ENCODE measurements around the gene NEGR1.

The NEGR1 gene

DNA sequence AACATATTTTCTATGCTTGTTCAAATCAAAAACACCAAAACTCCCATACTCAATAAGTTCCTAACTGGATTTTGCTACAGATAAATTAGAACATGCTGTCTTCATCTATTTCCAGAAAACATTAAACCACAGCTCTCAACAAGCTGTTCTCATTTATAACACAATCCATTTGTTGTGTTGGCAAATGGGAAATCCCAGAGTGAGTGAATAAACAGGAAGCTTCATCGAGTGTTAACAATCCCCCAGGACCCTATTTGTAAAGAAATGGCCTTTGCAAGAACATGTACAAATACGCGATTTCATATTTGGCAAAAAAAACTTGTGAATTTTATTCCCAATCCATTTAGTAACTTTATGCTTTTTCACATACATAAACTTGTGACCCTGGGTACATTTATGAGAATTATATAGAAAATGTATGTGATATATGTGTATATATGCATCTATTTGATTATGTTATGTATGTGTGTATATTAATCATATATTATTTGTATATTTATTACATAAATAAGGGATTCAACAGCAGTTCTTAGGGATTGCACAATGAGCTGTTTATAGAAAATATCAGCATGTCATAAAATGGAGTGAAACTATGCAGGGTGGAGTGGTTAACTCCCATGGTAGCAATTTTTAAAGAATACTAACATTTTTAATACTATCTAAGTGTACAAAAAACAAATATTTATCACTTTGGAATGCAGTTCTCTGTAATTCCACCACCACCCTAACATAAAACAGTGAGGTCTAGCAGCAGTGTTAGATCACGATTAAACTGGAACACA is 160.0 kb downstream of the NEGR1 start:
- H3K4me3 Mint-ChIP-seq = no peak overlapping the region
- no peak overlapping the region for H3K27ac Mint-ChIP-seq
- H3K27me3 Mint-ChIP-seq = no peaks in the 10 kb centered on the region
- H3K9me3 Mint-ChIP-seq = no peaks in the 10 kb centered on the region
- no peaks in the 10 kb centered on the region for H3K4me1 Mint-ChIP-seq (ENCODE audit: low read depth)
- intact Hi-C loops (cut with micrococcal nuclease) = no loop called here
- H3K36me3 Mint-ChIP-seq (ENCODE audit: low read depth) = no peaks in the 10 kb centered on the region

- Mint-ChIP-seq H3K4me3 (no peak overlapping the region), H3K4me1 (ENCODE audit: low read depth) (no peaks in the 10 kb centered on the region), H3K9me3 (no peaks in the 10 kb centered on the region), H3K27ac (no peak overlapping the region), H3K27me3 (no peaks in the 10 kb centered on the region), H3K36me3 (ENCODE audit: low read depth) (no peaks in the 10 kb centered on the region)
- intact Hi-C loops (cut with micrococcal nuclease) = no loop called here
These were observed 162.8 kb downstream of the NEGR1 start for GRCh38 chr1:72119491-72119890.

- no peaks in the 10 kb centered on the region for H3K4me1 Mint-ChIP-seq (ENCODE audit: low read depth)
- peaks cover 5% of the 10 kb centered on the region for H3K9me3 Mint-ChIP-seq
- no peak overlapping the region for H3K27ac Mint-ChIP-seq
- intact Hi-C loops (cut with micrococcal nuclease) = no loop called here
- H3K4me3 Mint-ChIP-seq = no peak overlapping the region
- no peaks in the 10 kb centered on the region for H3K27me3 Mint-ChIP-seq
- no peaks in the 10 kb centered on the region for H3K36me3 Mint-ChIP-seq (ENCODE audit: low read depth)
These were observed 164.7 kb downstream of the NEGR1 start for GRCh38 chr1:72117621-72118020.

DNA sequence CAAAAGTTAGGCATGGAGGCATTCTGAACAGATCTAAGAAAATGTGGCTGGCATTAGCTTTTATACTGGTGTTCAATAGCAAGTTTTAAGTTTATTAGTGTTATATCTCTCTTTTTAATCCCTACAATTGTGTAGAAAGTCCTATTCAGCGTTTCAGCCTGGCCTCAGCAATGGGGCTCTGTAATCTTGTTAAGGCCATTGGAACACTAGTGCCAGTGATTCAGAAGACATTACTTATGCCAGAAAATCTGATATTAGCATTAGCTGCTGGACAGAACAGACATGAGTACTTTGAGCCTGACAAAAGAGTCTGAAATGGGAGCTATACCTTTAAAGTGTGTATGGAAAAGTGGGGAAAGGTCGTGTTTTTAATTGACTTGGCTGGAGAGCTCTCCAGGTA is 167.0 kb downstream of the NEGR1 start:
- intact Hi-C loops (cut with micrococcal nuclease) = no loop called here
- no peaks in the 10 kb centered on the region for H3K27me3 Mint-ChIP-seq
- peaks cover 9% of the 10 kb centered on the region for H3K9me3 Mint-ChIP-seq
- no peaks in the 10 kb centered on the region for H3K36me3 Mint-ChIP-seq (ENCODE audit: low read depth)
- H3K27ac Mint-ChIP-seq = no peak overlapping the region
- H3K4me3 Mint-ChIP-seq = no peak overlapping the region
- no peaks in the 10 kb centered on the region for H3K4me1 Mint-ChIP-seq (ENCODE audit: low read depth)

GRCh38 chr1:72111662-72112061 is 170.7 kb downstream of the NEGR1 start:
- Mint-ChIP-seq H3K36me3 (ENCODE audit: low read depth) (no peaks in the 10 kb centered on the region), H3K27me3 (no peaks in the 10 kb centered on the region), H3K4me3 (no peak overlapping the region), H3K27ac (no peak overlapping the region), H3K4me1 (ENCODE audit: low read depth) (no peaks in the 10 kb centered on the region), H3K9me3 (peaks cover 9% of the 10 kb centered on the region)
- intact Hi-C loops (cut with micrococcal nuclease) = no loop called here

- no peaks in the 10 kb centered on the region for H3K27me3 Mint-ChIP-seq
These were observed 172.4 kb downstream of the NEGR1 start for GRCh38 chr1:72109916-72110315.

GRCh38 chr1:72105201-72105600 is 177.1 kb downstream of the NEGR1 start:
- H3K9me3 Mint-ChIP-seq = no peaks in the 10 kb centered on the region
- H3K27ac Mint-ChIP-seq = no peak overlapping the region

More at GRCh38 chr1:72109916-72110315, 172.4 kb downstream of the NEGR1 start:
- intact Hi-C loops (cut with micrococcal nuclease) = no loop called here
- H3K4me1 Mint-ChIP-seq (ENCODE audit: low read depth) = no peaks in the 10 kb centered on the region
- H3K9me3 Mint-ChIP-seq = peaks cover 9% of the 10 kb centered on the region
- H3K36me3 Mint-ChIP-seq (ENCODE audit: low read depth) = no peaks in the 10 kb centered on the region
- no peak overlapping the region for H3K4me3 Mint-ChIP-seq
- no peak overlapping the region for H3K27ac Mint-ChIP-seq

GRCh38 chr1:72101840-72102632 is 180.3 kb downstream of the NEGR1 start:
- Mint-ChIP-seq H3K9me3 (no peaks in the 10 kb centered on the region), H3K27ac (no peak overlapping the region)

More at GRCh38 chr1:72105201-72105600, 177.1 kb downstream of the NEGR1 start:
- no peaks in the 10 kb centered on the region for H3K4me1 Mint-ChIP-seq (ENCODE audit: low read depth)
- H3K4me3 Mint-ChIP-seq = no peak overlapping the region
- H3K36me3 Mint-ChIP-seq (ENCODE audit: low read depth) = no peaks in the 10 kb centered on the region
- no peaks in the 10 kb centered on the region for H3K27me3 Mint-ChIP-seq
- intact Hi-C loops (cut with micrococcal nuclease) = no loop called here

GRCh38 chr1:72100771-72101170 is 181.6 kb downstream of the NEGR1 start:
- no peak overlapping the region for H3K4me3 Mint-ChIP-seq
- no peaks in the 10 kb centered on the region for H3K27me3 Mint-ChIP-seq
- no peaks in the 10 kb centered on the region for H3K4me1 Mint-ChIP-seq (ENCODE audit: low read depth)
- H3K36me3 Mint-ChIP-seq (ENCODE audit: low read depth) = no peaks in the 10 kb centered on the region
- H3K9me3 Mint-ChIP-seq = no peaks in the 10 kb centered on the region
- H3K27ac Mint-ChIP-seq = no peak overlapping the region
- intact Hi-C loops (cut with micrococcal nuclease) = no loop called here

More at GRCh38 chr1:72101840-72102632, 180.3 kb downstream of the NEGR1 start:
- H3K27me3 Mint-ChIP-seq = no peaks in the 10 kb centered on the region
- intact Hi-C loops (cut with micrococcal nuclease) = no loop called here
- no peaks in the 10 kb centered on the region for H3K36me3 Mint-ChIP-seq (ENCODE audit: low read depth)
- no peak overlapping the region for H3K4me3 Mint-ChIP-seq
- H3K4me1 Mint-ChIP-seq (ENCODE audit: low read depth) = no peaks in the 10 kb centered on the region

DNA sequence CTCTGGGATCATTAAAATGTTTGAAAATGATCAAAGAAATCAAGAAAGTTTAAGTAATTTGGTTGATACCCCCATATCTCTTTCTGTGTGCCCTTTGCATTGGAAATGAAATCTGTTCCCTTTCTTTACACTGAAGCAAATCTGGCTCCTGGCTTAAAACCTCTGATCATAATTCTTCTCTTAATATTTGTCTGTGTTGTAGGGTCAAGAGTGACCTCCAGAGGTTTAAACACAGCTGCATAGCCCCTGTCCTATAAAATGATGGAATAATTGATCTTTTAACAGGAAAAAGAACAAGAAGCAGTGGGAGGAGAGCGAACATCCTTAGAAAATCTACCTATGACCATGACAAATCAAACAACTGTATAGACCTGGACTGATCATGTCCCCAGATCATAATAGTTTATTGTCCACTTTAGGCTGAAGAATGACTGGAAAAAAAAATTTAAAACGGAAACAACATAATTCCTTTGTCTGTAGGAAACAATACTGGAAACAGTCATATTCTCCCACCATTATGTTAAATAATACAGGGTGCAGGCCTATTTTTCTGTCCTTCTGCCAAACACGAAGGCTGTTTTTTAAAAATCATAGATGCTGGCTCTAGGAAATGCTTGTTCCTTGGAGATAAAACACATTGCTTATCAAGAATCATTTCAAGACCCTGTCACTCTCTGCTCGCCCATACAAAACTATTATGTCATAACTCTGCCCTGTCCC is 184.3 kb downstream of the NEGR1 start:
- intact Hi-C loops (cut with micrococcal nuclease) = no loop called here
- no peaks in the 10 kb centered on the region for H3K4me1 Mint-ChIP-seq (ENCODE audit: low read depth)
- no peak overlapping the region for H3K4me3 Mint-ChIP-seq
- no peaks in the 10 kb centered on the region for H3K36me3 Mint-ChIP-seq (ENCODE audit: low read depth)
- no peaks in the 10 kb centered on the region for H3K27me3 Mint-ChIP-seq
- no peaks in the 10 kb centered on the region for H3K9me3 Mint-ChIP-seq
- H3K27ac Mint-ChIP-seq = no peak overlapping the region

DNA sequence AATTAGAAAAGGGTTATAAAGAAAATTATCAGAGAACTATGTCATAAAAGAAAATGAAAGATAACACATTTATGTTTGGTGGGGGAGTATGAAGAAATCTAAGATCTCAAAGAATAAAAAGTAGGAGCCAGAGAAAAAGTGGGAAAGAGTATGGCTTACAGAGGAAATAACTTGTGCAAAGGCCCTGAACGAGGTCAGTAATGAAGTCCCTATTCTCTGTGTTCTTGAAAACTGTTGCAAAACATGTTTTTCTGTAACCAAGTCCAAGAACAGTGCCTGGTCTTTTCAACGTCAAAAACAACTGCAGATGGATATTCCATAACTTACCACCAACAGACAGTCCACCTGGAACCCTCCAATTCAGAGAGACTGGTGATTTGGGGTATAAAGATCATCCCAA is 188.1 kb downstream of the NEGR1 start:
- H3K27ac Mint-ChIP-seq = no peak overlapping the region
- no peaks in the 10 kb centered on the region for H3K4me1 Mint-ChIP-seq (ENCODE audit: low read depth)
- intact Hi-C loops (cut with micrococcal nuclease) = no loop called here
- H3K9me3 Mint-ChIP-seq = no peaks in the 10 kb centered on the region
- H3K36me3 Mint-ChIP-seq (ENCODE audit: low read depth) = no peaks in the 10 kb centered on the region
- no peak overlapping the region for H3K4me3 Mint-ChIP-seq
- H3K27me3 Mint-ChIP-seq = no peaks in the 10 kb centered on the region

DNA sequence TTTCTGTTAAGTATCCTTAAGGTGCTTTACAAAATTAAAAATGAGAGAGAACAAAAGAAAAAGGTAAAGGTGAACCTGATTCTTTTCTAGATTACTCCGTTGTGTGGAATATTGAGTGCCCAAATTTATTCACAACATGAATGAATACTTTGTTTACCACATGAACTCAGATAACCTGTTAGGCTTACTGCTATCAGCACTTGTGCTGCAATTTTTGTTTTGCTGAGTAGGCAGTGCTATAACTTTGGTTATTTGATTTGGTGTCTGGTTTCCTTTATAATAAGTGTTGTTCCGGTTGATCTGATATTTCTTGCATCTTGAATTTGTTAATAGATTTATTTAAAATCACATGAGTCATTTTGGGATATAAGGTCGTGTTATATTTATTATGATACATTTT is 195.9 kb downstream of the NEGR1 start:
- Mint-ChIP-seq H3K9me3 (no peaks in the 10 kb centered on the region), H3K27me3 (no peaks in the 10 kb centered on the region)
- intact Hi-C loops (cut with micrococcal nuclease) = no loop called here

DNA sequence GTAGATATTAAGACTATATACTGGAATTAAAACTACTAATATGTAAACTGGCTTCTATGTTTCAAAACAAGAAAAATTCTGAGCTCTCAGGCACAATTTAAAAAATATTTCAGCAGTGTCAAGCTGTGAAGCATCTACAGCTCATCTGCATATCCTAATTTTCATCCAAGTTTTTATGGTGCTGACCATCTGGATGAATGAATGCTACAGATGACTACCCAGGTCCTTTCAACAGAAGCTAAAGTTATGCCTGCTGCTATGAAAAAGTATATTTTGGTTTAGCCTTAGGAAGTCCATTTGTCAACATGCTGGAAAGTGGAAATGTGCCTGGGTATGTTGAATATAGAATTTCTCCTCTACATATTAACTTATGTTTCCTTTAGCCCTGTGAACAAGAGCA is 206.9 kb downstream of the NEGR1 start:
- Mint-ChIP-seq H3K27me3 (no peaks in the 10 kb centered on the region), H3K9me3 (no peaks in the 10 kb centered on the region)

More for the DNA sequence above, 195.9 kb downstream of the NEGR1 start:
- Mint-ChIP-seq H3K4me1 (ENCODE audit: low read depth) (no peaks in the 10 kb centered on the region), H3K27ac (no peak overlapping the region), H3K36me3 (ENCODE audit: low read depth) (no peaks in the 10 kb centered on the region), H3K4me3 (no peak overlapping the region)

GRCh38 chr1:72066431-72066830 is 215.9 kb downstream of the NEGR1 start:
- peaks cover 9% of the 10 kb centered on the region for H3K4me1 Mint-ChIP-seq (ENCODE audit: low read depth)
- no peak overlapping the region for H3K27ac Mint-ChIP-seq
- no peak overlapping the region for H3K4me3 Mint-ChIP-seq
- no peaks in the 10 kb centered on the region for H3K9me3 Mint-ChIP-seq
- H3K27me3 Mint-ChIP-seq = no peaks in the 10 kb centered on the region
- intact Hi-C loops (cut with micrococcal nuclease) = no loop called here
- H3K36me3 Mint-ChIP-seq (ENCODE audit: low read depth) = no peaks in the 10 kb centered on the region

More for the DNA sequence above, 206.9 kb downstream of the NEGR1 start:
- H3K4me3 Mint-ChIP-seq = no peak overlapping the region
- intact Hi-C loops (cut with micrococcal nuclease) = no loop called here
- no peaks in the 10 kb centered on the region for H3K4me1 Mint-ChIP-seq (ENCODE audit: low read depth)
- no peaks in the 10 kb centered on the region for H3K36me3 Mint-ChIP-seq (ENCODE audit: low read depth)
- no peak overlapping the region for H3K27ac Mint-ChIP-seq
